Sigmoid colon (tissue), 7 donors: ENCODE results near the gene FZD1. TPM values are rescaled to one million over a fixed set of nuclear protein-coding genes. Genes with fewer than 3 reads are reported as not detected.
"Not testable (repeated sequence)": the region's sequence is repeated elsewhere in the genome, so short reads cannot be mapped to it uniquely, and the experiment has no call there.

ENCODE experiments used
- DNase-seq: peaks from one replicate; pipeline ENCODE4 v3.0.0-alpha.2; 2019
- H3K27ac ChIP-seq, 4 donors: fragments of 200-600 bp; sonication (generic); one replicate each; pipeline ENCODE4 v1.5.1; 2016 to 2019; ENCODE audit warnings: mild to moderate bottlenecking in 1 of 4
- H3K27me3 ChIP-seq, 3 donors: fragments of 200-600 bp; sonication (generic); one replicate each; pipeline ENCODE4 v1.5.1; 2019; ENCODE audit warnings: mild to moderate bottlenecking in 1 of 3
- H3K36me3 ChIP-seq, 4 donors: fragments of 200-600 bp; sonication (generic); one replicate each; pipeline ENCODE4 v1.5.1; 2016 to 2019
- H3K4me1 ChIP-seq, 4 donors: fragments of 200-600 bp; sonication (generic); one replicate each; pipeline ENCODE4 v1.5.1; 2017 to 2019
- H3K4me3 ChIP-seq, 4 donors: fragments of 200-600 bp; sonication (generic); one replicate each; pipeline ENCODE4 v1.5.1; 2017 to 2019; ENCODE audit warnings: mild to moderate bottlenecking in 2 of 4, moderate library complexity in 1 of 4
- H3K9me3 ChIP-seq, 4 donors: fragments of 200-600 bp in 3 of 4; sonication (generic) in 3 of 4; one replicate each; pipeline versions ENCODE4 v1.5.1 to v1.6.1; 2013 to 2019
- CTCF ChIP-seq, 4 experiments: fragments of 450-650 bp in 3 of 4; fragments of 200-600 bp in 1 of 4; IDR thresholded peaks; one replicate each; pipeline ENCODE4 v1.5.1; 2016 to 2019; ENCODE audit warnings: antibody characterized with exemption in 4 of 4, mild to moderate bottlenecking in 3 of 4, moderate library complexity in 2 of 4
- EP300 ChIP-seq, 4 donors: sonication (generic); formaldehyde crosslinking; IDR thresholded peaks; one replicate each; pipeline ENCODE4 v1.6.1; 2017; ENCODE audit warnings: antibody characterized with exemption in 4 of 4
- POLR2A ChIP-seq, 2 donors: fragments of 450-650 bp; IDR thresholded peaks; one replicate each; pipeline ENCODE4 v1.6.1; 2016; ENCODE audit warnings: antibody characterized with exemption in 2 of 2, mild to moderate bottlenecking in 2 of 2, moderate library complexity in 2 of 2
- POLR2AphosphoS5 ChIP-seq, 4 donors: sonication (generic); formaldehyde crosslinking; IDR thresholded peaks; one replicate each; pipeline ENCODE4 v1.6.1; 2017; ENCODE audit warnings: antibody characterized with exemption in 4 of 4
- WGBS, 2 donors: extraction: QIAGEN DNeasy Blood & Tissue Kit; methylation state at CpG; one replicate each; pipeline ENCODE4 v1.1.7; 2013; 5-methylcytosine and 5-hydroxymethylcytosine counted together
- intact Hi-C: fragments of 100-400 bp; cut with DNase I; formaldehyde crosslinking; loops from one replicate; pipeline ENCODE4 v1.15.1; 2023
- polyA plus RNA-seq, 3 donors: library from polyadenylated mRNA; stranded (reverse); fragments of 200-250 nt; gene quantifications; one replicate each; pipeline ENCODE4 v1.2.3, GENCODE V29; 2013
- total RNA-seq, 4 donors: library from RNA; depleted of rRNA; stranded (reverse); fragments of >200 nt; gene quantifications; one replicate each; pipeline ENCODE4 v1.1.0, GENCODE V29; 2016
- donor health status: healthy with polysubstance abuse.
- donor health status: Bipolar disorder and iron deficiency.
- donor health status: healthy.

FZD1 gene
- total and polyA plus RNA-seq, 7 donors: 1.2 to 20.5 (median 14.5) TPM

GRCh38 chr7:91307467-91307866, 43.2 kb downstream of the FZD1 start:
- intact Hi-C loops: no loop called here
- H3K4me1 ChIP-seq: peaks cover 0 to 3% (median 0%) of the 10 kb centered on the region in 4 donors
- no peak overlapping the region for H3K4me3 ChIP-seq
- DNase-seq: no peak
- TF ChIP-seq CTCF (IDR thresholded peaks at IDR 0.05): no peak
- TF ChIP-seq POLR2AphosphoS5 (IDR thresholded peaks at IDR 0.05): no peak
- no peak for TF ChIP-seq POLR2A (IDR thresholded peaks at IDR 0.05)
- no peak for TF ChIP-seq EP300 (IDR thresholded peaks at IDR 0.05)
- 85 to 90% methylated on average over 3 of the region's 3 CpGs for WGBS, 2 donors
- H3K36me3 ChIP-seq: no peaks in the 10 kb centered on the region
- H3K27ac ChIP-seq: no peak overlapping the region
- no peaks in the 10 kb centered on the region for H3K9me3 ChIP-seq
- no peaks in the 10 kb centered on the region for H3K27me3 ChIP-seq

- H3K27me3 ChIP-seq, intact Hi-C loops, H3K4me3 ChIP-seq, H3K27ac ChIP-seq, H3K9me3 ChIP-seq, H3K4me1 ChIP-seq, H3K36me3 ChIP-seq, DNase-seq: not testable (repeated sequence)
- 55 to 74% methylated on average over 3 of the region's 3 CpGs for WGBS, 2 donors
Observed at GRCh38 chr7:91308191-91308590, 44.0 kb downstream of the FZD1 start.

- Histone ChIP-seq H3K27ac (no peak overlapping the region), H3K4me1 (peaks cover 0 to 3% (median 0%) of the 10 kb centered on the region in 4 donors), H3K4me3 (no peak overlapping the region), H3K27me3 (no peaks in the 10 kb centered on the region), H3K36me3 (no peaks in the 10 kb centered on the region), H3K9me3 (no peaks in the 10 kb centered on the region)
- intact Hi-C loops: no loop called here
- 78 to 82% methylated on average over 7 of the region's 7 CpGs for WGBS, 2 donors
- peak; percentile 70 for DNase-seq
- TF ChIP-seq POLR2A (IDR thresholded peaks at IDR 0.05): no peak
- TF ChIP-seq EP300 (IDR thresholded peaks at IDR 0.05): no peak
- no peak for TF ChIP-seq CTCF (IDR thresholded peaks at IDR 0.05)
- no peak for TF ChIP-seq POLR2AphosphoS5 (IDR thresholded peaks at IDR 0.05)
Observed at GRCh38 chr7:91310830-91311460, 46.7 kb downstream of the FZD1 start.

- TF ChIP-seq EP300 (IDR thresholded peaks at IDR 0.05) (no peak), POLR2A (IDR thresholded peaks at IDR 0.05) (no peak), POLR2AphosphoS5 (IDR thresholded peaks at IDR 0.05) (no peak), CTCF (IDR thresholded peaks at IDR 0.05) (no peak)
- Histone ChIP-seq H3K9me3 (no peaks in the 10 kb centered on the region), H3K36me3 (no peaks in the 10 kb centered on the region), H3K27me3 (no peaks in the 10 kb centered on the region), H3K4me3 (no peak overlapping the region), H3K27ac (no peak overlapping the region), H3K4me1 (peaks cover 0 to 3% (median 0%) of the 10 kb centered on the region in 4 donors)
- no peak for DNase-seq
- intact Hi-C loops: no loop called here
- WGBS, 2 donors: 85 to 95% methylated on average over 1 of the region's 1 CpG
Observed at GRCh38 chr7:91311839-91312238, 47.6 kb downstream of the FZD1 start.

GRCh38 chr7:91313113-91313512, 48.9 kb downstream of the FZD1 start:
- Histone ChIP-seq H3K27ac (no peak overlapping the region), H3K27me3 (no peaks in the 10 kb centered on the region), H3K36me3 (no peaks in the 10 kb centered on the region), H3K9me3 (no peaks in the 10 kb centered on the region), H3K4me1 (peaks cover 0 to 3% (median 0%) of the 10 kb centered on the region in 4 donors), H3K4me3 (no peak overlapping the region)
- no peak for TF ChIP-seq EP300 (IDR thresholded peaks at IDR 0.05)
- TF ChIP-seq CTCF (IDR thresholded peaks at IDR 0.05): no peak
- no peak for TF ChIP-seq POLR2AphosphoS5 (IDR thresholded peaks at IDR 0.05)
- no peak for TF ChIP-seq POLR2A (IDR thresholded peaks at IDR 0.05)
- WGBS, 2 donors: 89 to 91% methylated on average over 5 of the region's 5 CpGs
- DNase-seq: no peak
- intact Hi-C loops: no loop called here
